GM19025 (cell line): Measurements from ENCODE around the gene OVCA2.

ENCODE experiments used
- ATAC-seq: cut with Tn5 transposase; IDR thresholded peaks from one replicate; pipeline ENCODE4 v1.9.1; 2021; ENCODE audit warnings: mild to moderate bottlenecking, low read depth, moderate library complexity; ENCODE audit not compliant: unreplicated experiment

The OVCA2 gene

DNA sequence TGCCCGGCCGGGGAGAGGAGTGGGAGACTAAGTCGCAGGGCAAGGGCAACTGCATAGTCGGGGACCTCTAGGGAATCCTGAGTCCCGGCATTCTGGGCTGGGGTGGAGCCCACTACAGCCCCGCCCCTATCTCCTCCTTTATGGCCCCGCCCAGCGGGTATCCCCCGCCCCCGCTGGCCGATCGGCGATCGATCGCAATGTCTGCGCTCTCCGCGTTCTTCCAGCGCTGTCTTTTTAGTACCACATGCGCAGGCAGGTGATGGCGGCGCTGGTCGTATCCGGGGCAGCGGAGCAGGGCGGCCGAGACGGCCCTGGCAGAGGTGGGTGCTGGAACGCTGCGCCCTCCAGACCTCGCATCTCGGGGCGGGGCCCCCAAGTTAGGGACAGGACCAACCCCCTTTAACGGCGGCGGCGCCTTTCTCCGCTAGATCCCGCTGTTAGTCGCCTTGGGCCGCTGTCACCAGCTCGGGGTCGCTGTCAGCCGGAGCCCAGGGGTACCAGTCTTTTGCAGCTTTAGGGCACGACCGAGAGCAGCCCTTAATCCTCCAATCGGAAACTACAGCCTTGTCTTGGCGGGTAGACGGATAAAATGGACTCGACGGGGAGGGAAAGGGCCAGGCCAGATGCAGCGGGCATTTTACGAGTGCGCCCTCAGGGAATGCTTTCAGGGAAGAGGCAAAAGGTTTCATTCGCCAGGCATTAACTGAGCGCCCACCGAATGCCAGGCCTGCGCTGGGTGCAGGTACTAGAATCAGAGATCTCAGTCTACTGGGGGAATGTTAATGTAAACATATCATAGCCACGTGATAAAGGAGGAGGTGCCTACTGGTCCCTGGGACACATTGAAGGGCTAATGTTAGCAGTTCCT, 11.7 kb upstream of the OVCA2 start, which contains the start of gene DPH1:
TSS of gene DPH1 (plus strand) at position 243 of the 868 bp plus-strand sequence. CDS start at position 260, 17 bp downstream.
- ATAC-seq: peak; percentile 54

GRCh38 chr17:2030779-2031163, 11.1 kb upstream of the OVCA2 start:
- peak; percentile 7 for ATAC-seq

- ATAC-seq: no peak
These were observed 8.7 kb upstream of the OVCA2 start for GRCh38 chr17:2033153-2033552.

- ATAC-seq: no peak
These were observed 7.7 kb upstream of the OVCA2 start for GRCh38 chr17:2034157-2034556.

- no peak for ATAC-seq
These were observed 6.8 kb upstream of the OVCA2 start for GRCh38 chr17:2034806-2035540.

GRCh38 chr17:2035541-2036488, 6.0 kb upstream of the OVCA2 start:
- no peak for ATAC-seq

DNA sequence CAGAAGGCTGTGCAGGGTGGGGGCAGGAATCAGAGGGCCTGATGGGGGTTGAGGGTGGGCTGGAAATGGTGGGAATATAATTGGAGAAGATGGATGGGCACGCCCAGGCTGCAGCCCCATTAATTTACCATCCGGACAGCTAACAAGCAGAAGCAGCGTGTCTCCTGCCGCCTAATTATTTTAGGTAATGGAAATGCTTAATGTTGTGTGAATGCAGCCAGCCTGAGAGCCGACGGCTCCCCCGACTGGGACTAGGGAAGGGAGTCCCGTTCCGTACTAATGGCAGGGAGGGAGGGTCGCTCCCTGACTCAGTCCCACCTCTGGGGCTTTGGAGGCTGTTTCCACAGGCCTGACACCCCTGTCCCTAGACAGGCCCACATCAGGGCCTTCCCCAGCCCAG, 4.7 kb upstream of the OVCA2 start:
- no peak for ATAC-seq

- ATAC-seq: no peak
These were observed 1.5 kb upstream of the OVCA2 start for GRCh38 chr17:2040219-2040827.

- ATAC-seq: no peak
These were observed 771 bp upstream of the OVCA2 start for GRCh38 chr17:2040942-2041560.

- no peak for ATAC-seq
These were observed 597 bp downstream of the OVCA2 start for GRCh38 chr17:2042390-2042847.

DNA sequence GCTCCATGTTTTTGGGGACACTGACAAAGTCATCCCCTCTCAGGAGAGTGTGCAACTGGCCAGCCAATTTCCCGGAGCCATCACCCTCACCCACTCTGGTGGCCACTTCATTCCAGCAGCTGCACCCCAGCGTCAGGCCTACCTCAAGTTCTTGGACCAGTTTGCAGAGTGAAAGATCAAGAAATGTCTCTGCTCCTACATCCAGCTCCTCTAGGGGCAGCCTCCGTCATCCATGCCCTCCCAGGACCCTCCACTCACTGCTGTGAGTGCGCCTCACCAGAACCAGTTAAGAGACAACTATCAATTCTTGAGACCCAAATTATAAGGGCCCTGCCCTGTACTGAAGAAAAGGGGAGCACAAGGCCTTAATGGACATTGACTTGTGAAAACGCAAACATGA, 1.1 kb downstream of the OVCA2 start:
- ATAC-seq: no peak

- ATAC-seq: no peak
These were observed 2.0 kb downstream of the OVCA2 start for GRCh38 chr17:2043785-2044184.

GRCh38 chr17:2044263-2044894, 2.6 kb downstream of the OVCA2 start:
- ATAC-seq: no peak

DNA sequence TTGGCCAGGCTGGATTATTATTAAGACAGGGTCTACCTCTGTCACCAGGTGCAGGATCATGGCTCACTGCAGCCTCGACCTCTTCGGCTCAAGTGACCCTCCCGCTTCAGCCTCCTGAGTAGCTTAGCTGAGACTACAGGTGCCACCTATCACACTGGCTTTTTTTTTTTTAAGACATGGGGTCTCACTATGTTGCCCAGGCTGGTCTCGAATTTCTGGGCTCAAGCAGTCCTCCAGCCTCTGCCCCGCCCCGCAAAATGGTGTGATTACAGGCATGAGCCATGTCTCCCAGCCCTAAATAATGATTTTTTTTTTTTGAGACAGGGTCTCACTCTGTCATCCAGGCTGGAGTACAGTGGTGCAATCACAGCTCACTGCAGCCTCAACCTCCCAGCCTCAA, 5.8 kb downstream of the OVCA2 start:
- no peak for ATAC-seq

DNA sequence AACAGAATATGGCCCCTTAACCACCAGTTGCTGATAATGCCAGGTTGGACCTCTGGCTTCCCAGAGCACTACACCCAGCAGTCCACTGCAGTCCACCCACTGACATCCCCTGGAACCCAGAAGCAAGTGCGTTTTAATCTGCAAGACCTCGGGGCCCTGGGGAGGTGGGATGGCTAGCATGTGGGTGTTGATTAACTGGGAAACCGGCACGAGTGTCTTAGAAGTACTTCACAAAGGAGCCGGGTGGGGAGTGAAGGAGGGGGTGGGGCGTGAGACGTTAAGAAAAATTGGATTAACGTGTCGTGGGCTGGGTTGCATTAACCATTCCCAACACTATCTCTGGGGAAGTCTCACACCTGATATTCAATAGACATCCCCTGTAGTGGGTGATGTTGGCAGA, 7.0 kb downstream of the OVCA2 start:
- no peak for ATAC-seq

DNA sequence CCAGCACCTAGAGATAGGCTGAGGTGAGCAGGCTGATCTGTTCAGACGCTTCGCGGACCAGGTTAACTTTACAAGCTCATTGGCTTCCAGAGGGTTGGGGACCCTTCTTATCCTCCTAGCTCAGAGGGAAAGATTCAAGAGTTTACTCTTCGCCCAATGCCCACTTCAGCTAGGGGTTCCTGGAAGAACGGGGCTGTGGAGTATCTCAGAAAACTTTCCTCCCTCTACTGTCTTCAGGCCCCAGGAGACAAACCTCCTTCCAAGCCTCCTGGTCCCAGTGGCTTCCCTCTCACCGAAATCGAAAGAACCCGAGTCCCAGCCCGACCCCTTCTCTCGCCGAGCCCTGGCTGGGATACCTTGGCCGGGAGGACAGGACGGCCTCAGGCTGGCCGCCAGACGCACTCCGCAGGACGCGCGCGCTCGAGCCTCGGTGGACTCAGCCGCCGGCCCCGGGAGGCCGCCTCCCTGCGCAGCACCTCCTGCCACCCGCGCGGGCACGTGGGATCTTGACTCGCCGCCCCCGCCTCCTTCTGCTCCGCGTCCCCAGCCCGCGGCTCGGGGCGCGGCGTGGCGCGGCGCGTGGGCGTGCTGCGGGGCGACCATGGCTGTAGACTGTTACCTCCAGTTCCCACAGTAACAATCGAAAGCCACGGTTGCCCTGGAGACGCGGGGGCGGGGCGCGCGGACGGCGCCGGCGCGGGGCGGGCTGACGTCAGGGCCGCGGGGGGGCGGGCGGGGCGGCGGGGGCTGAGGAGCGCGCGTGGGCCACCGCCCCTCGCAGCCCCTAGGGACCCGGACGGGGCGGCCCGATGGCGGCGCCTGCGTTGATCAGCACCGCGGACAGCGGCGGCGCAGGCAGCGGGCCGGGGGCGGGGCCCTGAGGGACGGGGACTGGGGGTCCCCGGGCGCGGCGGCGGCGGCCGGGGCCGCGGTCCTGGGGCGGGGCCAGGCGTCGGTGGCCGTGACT, 7.8 kb downstream of the OVCA2 start:
- peak; percentile 60 for ATAC-seq

- peak; percentile 19 for ATAC-seq
These were observed 8.7 kb downstream of the OVCA2 start for GRCh38 chr17:2050300-2051060.
